WTC11 (cell line): Measurements from ENCODE around the gene ATP6AP1. TPM values are rescaled to one million over a fixed set of nuclear protein-coding genes. Genes with fewer than 3 reads are reported as not detected.

Source experiments
- ATAC-seq: fragments of 200-7000 bp; cut with Tn5 transposase; 2 replicates; pipeline ENCODE4 v1.10.0; 2021; ENCODE audit warnings: mild to moderate bottlenecking, moderate library complexity
- CTCF ChIA-PET: fragments of 300-600 bp; sonication (Branson Sonifier 250); formaldehyde crosslinking; loops from one replicate; lab custom pipeline; 2021; ENCODE audit warnings: antibody characterized with exemption; lab: Charles Lee
- POLR2A ChIA-PET: fragments of 350-600 bp; sonication (Branson Sonifier 250); formaldehyde crosslinking; loops from one replicate; lab custom pipeline; 2021; ENCODE audit warnings: antibody characterized with exemption; lab: Charles Lee
- DNase-seq: peaks from one replicate; pipeline ENCODE4 v3.0.0; 2021; ENCODE audit warnings: low spot score
- H3K27ac Mint-ChIP-seq: 2 replicates; pipeline ENCODE4 v1.8.0; 2021; ENCODE audit warnings: mixed read lengths
- H3K27me3 Mint-ChIP-seq: 2 replicates; pipeline ENCODE4 v1.8.0; 2021; ENCODE audit warnings: low read depth, mild to moderate bottlenecking, moderate library complexity, mixed read lengths
- H3K36me3 Mint-ChIP-seq: 2 replicates; pipeline ENCODE4 v1.8.0; 2021; ENCODE audit warnings: mixed read lengths
- H3K4me1 Mint-ChIP-seq: 2 replicates; pipeline ENCODE4 v1.8.0; 2022; ENCODE audit warnings: mixed read lengths
- H3K4me3 Mint-ChIP-seq: 2 replicates; pipeline ENCODE4 v1.8.0; 2021; ENCODE audit warnings: mild to moderate bottlenecking, moderate library complexity, mixed read lengths
- H3K9me3 Mint-ChIP-seq: 2 replicates; pipeline ENCODE4 v1.8.0; 2021; ENCODE audit warnings: mixed read lengths
- ATF3 ChIP-seq: sonication (generic); formaldehyde crosslinking; conservative IDR thresholded peaks from 2 replicates; pipeline ENCODE4 v1.8.1; 2022; ENCODE audit warnings: mild to moderate bottlenecking, missing genetic modification reagents
- CDX4 ChIP-seq: fragments of 250-450 bp; sonication (Bioruptor Pico); IDR thresholded peaks from 2 replicates; pipeline ENCODE4 v1.9.0; 2021; ENCODE audit warnings: moderate library complexity, mild to moderate bottlenecking, inconsistent platforms, borderline replicate concordance
- CREM ChIP-seq: sonication (generic); formaldehyde crosslinking; IDR thresholded peaks from 2 replicates; pipeline ENCODE4 v1.8.1; 2022; ENCODE audit warnings: mild to moderate bottlenecking, missing genetic modification reagents, moderate library complexity
- E2F4 ChIP-seq: sonication (generic); formaldehyde crosslinking; IDR thresholded peaks from 2 replicates; pipeline ENCODE4 v1.8.1; 2022; ENCODE audit warnings: low read depth, mild to moderate bottlenecking, moderate library complexity, missing genetic modification reagents, borderline replicate concordance
- FOXK1 ChIP-seq: sonication (generic); formaldehyde crosslinking; IDR thresholded peaks from 2 replicates; pipeline ENCODE4 v1.8.0; 2022; ENCODE audit warnings: mild to moderate bottlenecking, moderate library complexity, missing genetic modification reagents
- GRHL2 ChIP-seq: fragments of 250-450 bp; sonication (Bioruptor Pico); IDR thresholded peaks from 2 replicates; pipeline ENCODE4 v1.8.0; 2022; ENCODE audit warnings: mild to moderate bottlenecking, moderate library complexity; ENCODE audit not compliant: insufficient replicate concordance, severe bottlenecking
- HMGXB4 ChIP-seq: sonication (generic); formaldehyde crosslinking; IDR thresholded peaks from 2 replicates; pipeline ENCODE4 v1.8.1; 2023; ENCODE audit warnings: mild to moderate bottlenecking, moderate library complexity, missing genetic modification reagents
- IRF2 ChIP-seq: sonication (generic); formaldehyde crosslinking; IDR thresholded peaks from 2 replicates; pipeline ENCODE4 v1.8.0; 2022; ENCODE audit warnings: low read depth, missing genetic modification reagents, borderline replicate concordance
- KAT7 ChIP-seq: sonication (generic); formaldehyde crosslinking; IDR thresholded peaks from 2 replicates; pipeline ENCODE4 v1.8.1; 2023; ENCODE audit warnings: missing genetic modification reagents, mild to moderate bottlenecking, borderline replicate concordance
- RELA ChIP-seq: sonication (generic); formaldehyde crosslinking; IDR thresholded peaks from 2 replicates; pipeline ENCODE4 v1.8.1; 2022; ENCODE audit warnings: missing genetic modification reagents, mild to moderate bottlenecking, borderline replicate concordance
- TCF7 ChIP-seq: sonication (generic); formaldehyde crosslinking; IDR thresholded peaks from 2 replicates; pipeline ENCODE4 v1.8.0; 2022; ENCODE audit warnings: mild to moderate bottlenecking, low read depth, missing genetic modification reagents, moderate library complexity
- ZNF138 ChIP-seq: sonication (generic); formaldehyde crosslinking; conservative IDR thresholded peaks from 2 replicates; pipeline ENCODE4 v1.8.1; 2022; ENCODE audit warnings: mild to moderate bottlenecking, moderate library complexity, missing genetic modification reagents
- ZNF317 ChIP-seq: sonication (generic); formaldehyde crosslinking; IDR thresholded peaks from 2 replicates; pipeline ENCODE4 v1.8.1; 2023; ENCODE audit warnings: low read depth, mild to moderate bottlenecking, moderate library complexity, missing genetic modification reagents, borderline replicate concordance
- ZNF425 ChIP-seq: fragments of 250-450 bp; sonication (Bioruptor Pico); conservative IDR thresholded peaks from 2 replicates; pipeline ENCODE4 v1.9.0; 2021; ENCODE audit warnings: mild to moderate bottlenecking
- total RNA-seq: library from RNA; stranded (reverse); gene quantifications from 3 replicates; pipeline ENCODE4 v1.2.3, GENCODE V29; 2021
- TF ChIP-seq, protein P1 (sequence below): fragments of 250-450 bp; sonication (Bioruptor Pico); IDR thresholded peaks from 2 replicates; pipeline ENCODE4 v1.9.0; 2021; ENCODE audit warnings: mild to moderate bottlenecking
- TF ChIP-seq, protein P2 (sequence below): fragments of 250-450 bp; sonication (Bioruptor Pico); IDR thresholded peaks from 2 replicates; pipeline ENCODE4 v2.1.2; 2022; ENCODE audit warnings: mild to moderate bottlenecking, moderate library complexity
- TF ChIP-seq, protein P3 (sequence below): sonication (generic); formaldehyde crosslinking; IDR thresholded peaks from 2 replicates; pipeline ENCODE4 v1.8.0; 2022; ENCODE audit warnings: mild to moderate bottlenecking, missing genetic modification reagents
- TF ChIP-seq, protein P4 (sequence below): fragments of 200-600 bp; IDR thresholded peaks from 2 replicates; pipeline ENCODE4 v1.8.0; 2022; ENCODE audit warnings: antibody characterized with exemption

The ATP6AP1 gene
- total RNA-seq, 1 experiment from 2014 or later: 43.9 TPM

DNA sequence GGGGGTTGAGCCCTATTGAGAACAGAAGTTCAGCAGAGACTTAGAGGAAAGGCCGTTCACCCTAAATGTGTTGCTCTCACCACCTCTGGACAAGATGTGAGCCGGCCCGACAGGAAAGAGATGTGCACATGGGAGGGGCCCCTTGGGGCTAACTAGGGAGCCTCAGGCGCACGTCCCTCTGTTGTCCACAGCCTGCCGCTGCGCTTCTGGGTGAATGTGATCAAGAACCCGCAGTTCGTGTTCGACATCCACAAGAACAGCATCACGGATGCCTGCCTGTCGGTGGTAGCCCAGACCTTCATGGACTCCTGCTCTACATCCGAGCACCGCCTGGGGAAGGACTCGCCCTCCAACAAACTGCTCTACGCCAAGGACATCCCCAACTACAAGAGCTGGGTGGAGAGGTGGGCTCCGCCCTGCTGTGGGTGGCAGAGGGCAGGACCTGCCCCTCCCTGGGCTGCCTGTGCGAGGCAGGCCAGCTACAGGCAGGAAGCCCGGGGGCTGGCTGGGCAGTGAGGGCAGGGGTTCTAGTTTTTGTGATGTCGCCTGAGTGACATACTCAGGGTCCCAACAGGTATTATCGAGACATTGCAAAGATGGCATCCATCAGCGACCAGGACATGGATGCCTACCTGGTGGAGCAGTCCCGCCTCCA lies 42.6 kb downstream of the ATP6AP1 start (continued):
- TF ChIP-seq E2F4 (CRISPR knock-in tag): no peak
- TF ChIP-seq ZNF138 (CRISPR knock-in tag): no peak
- TF ChIP-seq FOXK1 (CRISPR knock-in tag): no peak
- TF ChIP-seq TCF7 (CRISPR knock-in tag): no peak

DNA sequence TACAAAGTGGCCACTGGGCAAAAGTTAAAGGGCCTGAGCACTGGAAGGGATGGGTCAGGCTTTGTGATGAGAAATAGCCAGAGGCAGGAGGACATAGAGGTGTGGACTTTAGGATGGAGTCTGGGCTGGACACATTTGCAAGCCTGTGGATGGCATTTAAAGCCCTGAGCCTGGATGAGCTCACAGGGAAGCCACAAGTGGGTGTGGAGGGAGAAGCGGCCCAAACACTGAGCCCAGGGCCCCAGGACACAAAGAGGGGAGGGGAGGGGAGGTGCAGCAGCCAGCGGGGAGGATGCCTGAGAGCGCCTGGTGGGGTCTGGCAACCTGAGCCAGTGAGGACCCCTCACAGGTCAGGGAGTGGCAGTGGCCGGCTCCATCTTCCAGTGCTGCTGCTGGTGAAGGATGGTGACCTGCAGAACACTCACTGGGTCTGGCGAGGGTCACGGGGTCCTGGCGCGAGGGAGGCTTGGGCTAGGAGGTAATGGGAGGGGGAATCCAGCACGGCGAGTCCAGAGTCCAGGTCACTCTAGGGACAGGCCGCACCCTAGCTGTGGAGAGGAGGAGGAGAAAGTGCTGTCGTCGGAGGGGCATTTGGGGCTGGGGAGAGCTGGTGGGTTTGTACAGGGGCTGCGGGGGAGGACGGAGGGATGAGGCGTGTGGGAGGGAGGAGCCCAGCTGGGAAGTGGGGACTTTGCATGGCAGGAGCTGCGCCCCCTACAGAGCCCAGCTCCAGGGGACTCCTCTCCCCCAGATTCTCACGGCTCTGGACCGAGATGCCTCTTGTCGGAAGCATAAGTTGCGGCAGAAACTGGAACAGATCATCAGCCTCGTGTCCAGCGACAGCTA lies 43.6 kb downstream of the ATP6AP1 start:
- no peak for ATAC-seq
- H3K4me3 Mint-ChIP-seq: no peak overlapping the region
- TF ChIP-seq CDX4 (CRISPR knock-in tag) (no peak), GRHL2 (no peak), KAT7 (no peak), RELA (CRISPR knock-in tag) (no peak), ZNF425 (CRISPR knock-in tag) (no peak), IRF2 (no peak), ATF3 (no peak), HMGXB4 (no peak), ZNF317 (CRISPR knock-in tag) (no peak), CREM (CRISPR knock-in tag) (no peak)
- TF ChIP-seq, protein P1, sequence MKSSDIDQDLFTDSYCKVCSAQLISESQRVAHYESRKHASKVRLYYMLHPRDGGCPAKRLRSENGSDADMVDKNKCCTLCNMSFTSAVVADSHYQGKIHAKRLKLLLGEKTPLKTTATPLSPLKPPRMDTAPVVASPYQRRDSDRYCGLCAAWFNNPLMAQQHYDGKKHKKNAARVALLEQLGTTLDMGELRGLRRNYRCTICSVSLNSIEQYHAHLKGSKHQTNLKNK (CRISPR knock-in tag): no peak
- TF ChIP-seq, protein P2, sequence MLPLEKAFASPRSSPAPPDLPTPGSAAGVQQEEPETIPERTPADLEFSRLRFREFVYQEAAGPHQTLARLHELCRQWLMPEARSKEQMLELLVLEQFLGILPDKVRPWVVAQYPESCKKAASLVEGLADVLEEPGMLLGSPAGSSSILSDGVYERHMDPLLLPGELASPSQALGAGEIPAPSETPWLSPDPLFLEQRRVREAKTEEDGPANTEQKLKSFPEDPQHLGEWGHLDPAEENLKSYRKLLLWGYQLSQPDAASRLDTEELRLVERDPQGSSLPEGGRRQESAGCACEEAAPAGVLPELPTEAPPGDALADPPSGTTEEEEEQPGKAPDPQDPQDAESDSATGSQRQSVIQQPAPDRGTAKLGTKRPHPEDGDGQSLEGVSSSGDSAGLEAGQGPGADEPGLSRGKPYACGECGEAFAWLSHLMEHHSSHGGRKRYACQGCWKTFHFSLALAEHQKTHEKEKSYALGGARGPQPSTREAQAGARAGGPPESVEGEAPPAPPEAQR (CRISPR knock-in tag): no peak
- TF ChIP-seq, protein P3, sequence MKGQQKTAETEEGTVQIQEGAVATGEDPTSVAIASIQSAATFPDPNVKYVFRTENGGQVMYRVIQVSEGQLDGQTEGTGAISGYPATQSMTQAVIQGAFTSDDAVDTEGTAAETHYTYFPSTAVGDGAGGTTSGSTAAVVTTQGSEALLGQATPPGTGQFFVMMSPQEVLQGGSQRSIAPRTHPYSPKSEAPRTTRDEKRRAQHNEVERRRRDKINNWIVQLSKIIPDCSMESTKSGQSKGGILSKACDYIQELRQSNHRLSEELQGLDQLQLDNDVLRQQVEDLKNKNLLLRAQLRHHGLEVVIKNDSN (CRISPR knock-in tag): no peak
- TF ChIP-seq, protein P4, sequence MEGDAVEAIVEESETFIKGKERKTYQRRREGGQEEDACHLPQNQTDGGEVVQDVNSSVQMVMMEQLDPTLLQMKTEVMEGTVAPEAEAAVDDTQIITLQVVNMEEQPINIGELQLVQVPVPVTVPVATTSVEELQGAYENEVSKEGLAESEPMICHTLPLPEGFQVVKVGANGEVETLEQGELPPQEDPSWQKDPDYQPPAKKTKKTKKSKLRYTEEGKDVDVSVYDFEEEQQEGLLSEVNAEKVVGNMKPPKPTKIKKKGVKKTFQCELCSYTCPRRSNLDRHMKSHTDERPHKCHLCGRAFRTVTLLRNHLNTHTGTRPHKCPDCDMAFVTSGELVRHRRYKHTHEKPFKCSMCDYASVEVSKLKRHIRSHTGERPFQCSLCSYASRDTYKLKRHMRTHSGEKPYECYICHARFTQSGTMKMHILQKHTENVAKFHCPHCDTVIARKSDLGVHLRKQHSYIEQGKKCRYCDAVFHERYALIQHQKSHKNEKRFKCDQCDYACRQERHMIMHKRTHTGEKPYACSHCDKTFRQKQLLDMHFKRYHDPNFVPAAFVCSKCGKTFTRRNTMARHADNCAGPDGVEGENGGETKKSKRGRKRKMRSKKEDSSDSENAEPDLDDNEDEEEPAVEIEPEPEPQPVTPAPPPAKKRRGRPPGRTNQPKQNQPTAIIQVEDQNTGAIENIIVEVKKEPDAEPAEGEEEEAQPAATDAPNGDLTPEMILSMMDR: no peak
- POLR2A ChIA-PET: no interaction called here
- CTCF ChIA-PET: no interaction called here
- no peak for DNase-seq
- no peak overlapping the region for H3K27ac Mint-ChIP-seq
- no peaks in the 10 kb centered on the region for H3K4me1 Mint-ChIP-seq
- H3K9me3 Mint-ChIP-seq: no peaks in the 10 kb centered on the region
- peaks cover 2% of the 10 kb centered on the region; the same call in 1 of the 2 replicates for H3K27me3 Mint-ChIP-seq
- peaks cover 2% of the 10 kb centered on the region; the same call in 1 of the 2 replicates for H3K36me3 Mint-ChIP-seq
